GM12891 (cell line): ENCODE results near the gene CRTC3.

Experiments
- PAX5 ChIP-seq: IDR thresholded peaks from 2 replicates; pipeline ENCODE4 v1.6.1; 2011; ENCODE audit warnings: low read length, moderate library complexity, mild to moderate bottlenecking; ENCODE audit not compliant: insufficient read depth, severe bottlenecking
- POLR2A ChIP-seq: IDR thresholded peaks from 2 replicates; pipeline ENCODE4 v1.6.1; 2011; ENCODE audit warnings: low read depth, low read length, control low read depth

DNA sequence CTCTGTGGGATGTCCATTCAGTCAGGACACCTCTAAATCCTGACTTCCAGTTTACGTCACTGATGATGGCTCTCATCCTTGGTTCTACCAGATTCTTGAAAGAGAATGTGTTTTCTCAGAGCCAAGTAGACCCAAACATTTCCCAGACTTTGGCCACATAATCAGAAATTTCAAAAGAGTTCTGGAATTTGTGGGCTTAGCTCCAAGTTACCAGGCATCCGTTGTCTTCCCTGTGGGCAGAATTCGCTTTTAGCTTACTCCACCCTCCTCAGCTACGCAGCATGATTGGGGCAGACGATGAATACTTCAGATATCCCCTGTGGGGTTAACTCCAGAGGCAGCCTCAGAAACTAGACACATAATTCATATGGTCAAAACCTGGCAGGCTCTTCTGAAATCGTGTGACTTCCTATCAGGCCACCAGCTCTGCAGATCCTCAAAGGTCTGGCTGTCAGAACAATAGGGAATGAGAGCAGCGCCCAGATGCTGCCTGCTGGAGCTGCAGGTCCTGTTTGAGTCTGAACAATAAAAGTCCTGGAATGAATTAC lies 30.6 kb downstream of the CRTC3 start:
- TF ChIP-seq PAX5: no peak
- no peak for TF ChIP-seq POLR2A
